Calu3 (cell line): ENCODE measurements around the gene ZNF200. TPM values are rescaled to one million over a fixed set of nuclear protein-coding genes. Genes with fewer than 3 reads are reported as not detected.

Experiments
- BruUV-seq: library from RNA; stranded (reverse); fragments of 400-500 nt; replicated peaks from 2 replicates; lab custom pipeline; 2021; lab: Mats Ljungman, UMichigan
- CTCF ChIA-PET: fragments of 300-600 bp; sonication (Branson Sonifier 250); formaldehyde crosslinking; loops from one replicate; lab custom pipeline; 2022; ENCODE audit warnings: antibody characterized with exemption; lab: Charles Lee
- DNase-seq: peaks from one replicate; pipeline ENCODE4 v3.0.0; 2022
- H3K27ac Mint-ChIP-seq: one replicate; pipeline ENCODE4 v1.8.0; 2022; ENCODE audit warnings: mixed read lengths; ENCODE audit not compliant: unreplicated experiment
- H3K27me3 Mint-ChIP-seq: one replicate; pipeline ENCODE4 v1.8.0; 2022; ENCODE audit warnings: mixed read lengths; ENCODE audit not compliant: unreplicated experiment
- H3K36me3 Mint-ChIP-seq: one replicate; pipeline ENCODE4 v1.8.0; 2022; ENCODE audit warnings: mild to moderate bottlenecking, moderate library complexity, mixed read lengths; ENCODE audit not compliant: insufficient read depth, unreplicated experiment
- H3K4me1 Mint-ChIP-seq: one replicate; pipeline ENCODE4 v1.8.0; 2022; ENCODE audit warnings: mild to moderate bottlenecking, low read depth, mixed read lengths; ENCODE audit not compliant: unreplicated experiment
- H3K4me3 Mint-ChIP-seq: one replicate; pipeline ENCODE4 v1.8.0; 2022; ENCODE audit warnings: mild to moderate bottlenecking, low read depth, moderate library complexity, mixed read lengths; ENCODE audit not compliant: unreplicated experiment
- H3K9me3 Mint-ChIP-seq: one replicate; pipeline ENCODE4 v1.8.0; 2022; ENCODE audit warnings: low read depth, mixed read lengths; ENCODE audit not compliant: unreplicated experiment
- CTCF ChIP-seq: fragments of 200-600 bp; IDR thresholded peaks from one replicate; pipeline ENCODE4 v1.8.0; 2022; ENCODE audit warnings: antibody characterized with exemption; ENCODE audit not compliant: unreplicated experiment
- intact Hi-C: fragments of 100-400 bp; cut with micrococcal nuclease; formaldehyde crosslinking; loops from one replicate; pipeline ENCODE4 v1.10.0; 2022; ENCODE audit not compliant: unreplicated experiment
- total RNA-seq: library from RNA; stranded (reverse); gene quantifications from 2 replicates; pipeline ENCODE4 v1.2.3, GENCODE V29; 2022

ZNF200 gene
- total RNA-seq, 1 experiment from 2014 or later = 12.7 TPM

GRCh38 chr16:3215601-3216262 lies 19.2 kb downstream of the ZNF200 start:
- CTCF ChIA-PET = interaction anchor here (0.7 kb wide), 1 partner anchor 1187 kb away, joined by 4 read pairs; no protein-coding TSS in a partner anchor
- Mint-ChIP-seq H3K4me1 (no peaks in the 10 kb centered on the region), H3K27ac (no peak overlapping the region), H3K4me3 (no peak overlapping the region), H3K9me3 (peaks cover 7% of the 10 kb centered on the region), H3K36me3 (no peaks in the 10 kb centered on the region), H3K27me3 (peaks cover 70% of the 10 kb centered on the region)
- intact Hi-C loops = no loop called here
- BruUV-seq = no TSS peak
- no peak for TF ChIP-seq CTCF
- DNase-seq = no peak

- BruUV-seq = no TSS peak
- DNase-seq = no peak
- TF ChIP-seq CTCF = no peak
- H3K4me3 Mint-ChIP-seq = no peak overlapping the region
- H3K27ac Mint-ChIP-seq = no peak overlapping the region
- peaks cover 77% of the 10 kb centered on the region for H3K27me3 Mint-ChIP-seq
- H3K36me3 Mint-ChIP-seq = no peaks in the 10 kb centered on the region
- CTCF ChIA-PET = no interaction called here
- H3K4me1 Mint-ChIP-seq = no peaks in the 10 kb centered on the region
- intact Hi-C loops = no loop called here
- H3K9me3 Mint-ChIP-seq = peaks cover 8% of the 10 kb centered on the region
Measured at GRCh38 chr16:3214904-3215600, 19.9 kb downstream of the ZNF200 start.

GRCh38 chr16:3212567-3212966 lies 22.4 kb downstream of the ZNF200 start:
- H3K4me1 Mint-ChIP-seq = no peaks in the 10 kb centered on the region
- no peaks in the 10 kb centered on the region for H3K36me3 Mint-ChIP-seq
- peaks cover 79% of the 10 kb centered on the region for H3K27me3 Mint-ChIP-seq
- CTCF ChIA-PET = no interaction called here
- intact Hi-C loops = no loop called here
- no peak for TF ChIP-seq CTCF
- no peak for DNase-seq
- H3K27ac Mint-ChIP-seq = no peak overlapping the region
- peaks cover 6% of the 10 kb centered on the region for H3K9me3 Mint-ChIP-seq
- no TSS peak for BruUV-seq
- no peak overlapping the region for H3K4me3 Mint-ChIP-seq

- intact Hi-C loops = no loop called here
- no peaks in the 10 kb centered on the region for H3K36me3 Mint-ChIP-seq
- no peak overlapping the region for H3K27ac Mint-ChIP-seq
- peaks cover 9% of the 10 kb centered on the region for H3K9me3 Mint-ChIP-seq
- CTCF ChIA-PET = no interaction called here
- no TSS peak for BruUV-seq
- no peaks in the 10 kb centered on the region for H3K4me1 Mint-ChIP-seq
- no peak for TF ChIP-seq CTCF
- no peak for DNase-seq
- H3K27me3 Mint-ChIP-seq = peaks cover 79% of the 10 kb centered on the region
- no peak overlapping the region for H3K4me3 Mint-ChIP-seq
Measured at GRCh38 chr16:3212006-3212405, 23.0 kb downstream of the ZNF200 start.
